HG03520 (cell line): ENCODE data around the gene RIMBP2.
"Not testable (repeated sequence)": the region's sequence is repeated elsewhere in the genome, so short reads cannot be mapped to it uniquely, and the experiment has no call there.

Experiments used
- ATAC-seq: cut with Tn5 transposase; IDR thresholded peaks from one replicate; pipeline ENCODE4 v1.9.1; 2021; ENCODE audit warnings: mild to moderate bottlenecking, moderate library complexity; ENCODE audit not compliant: unreplicated experiment

The RIMBP2 gene

DNA sequence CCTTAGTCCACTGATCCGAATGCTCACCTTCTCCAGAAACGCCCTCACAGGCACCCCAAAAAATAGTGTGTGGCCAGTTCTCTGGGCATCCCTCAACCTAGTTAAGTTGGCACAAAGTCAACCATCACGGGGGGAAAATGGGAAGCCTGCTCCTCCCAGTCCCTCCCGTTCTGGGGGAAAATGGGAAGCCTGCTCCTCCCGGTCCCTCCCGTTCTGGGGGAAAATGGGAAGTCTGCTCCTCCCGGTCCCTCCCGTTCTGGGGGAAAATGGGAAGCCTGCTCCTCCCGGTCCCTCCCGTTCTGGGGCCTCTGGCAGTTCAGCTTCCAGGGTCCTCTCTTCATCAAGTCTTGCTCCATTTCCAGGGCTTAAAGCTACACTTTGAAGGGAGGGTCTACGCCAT lies 106.1 kb downstream of the RIMBP2 start:
- no peak for ATAC-seq

DNA sequence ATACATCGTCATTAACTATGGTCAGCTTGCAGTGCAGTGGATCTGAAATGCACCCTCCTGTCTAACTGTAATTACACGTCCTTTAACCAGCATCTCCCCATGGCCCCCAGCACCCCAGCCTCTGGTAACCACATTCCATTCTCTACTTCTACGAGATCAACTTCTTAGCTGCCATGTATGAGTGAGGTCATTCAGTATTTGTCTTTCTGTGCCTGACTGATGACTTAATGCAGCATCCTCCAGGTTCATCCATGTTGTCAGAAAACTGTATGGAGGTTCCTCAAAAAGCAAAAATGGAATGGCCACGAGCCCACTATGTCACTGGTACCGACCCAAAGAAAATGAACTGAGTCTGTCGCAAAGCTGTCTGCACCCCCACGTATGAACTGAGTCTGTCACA lies 107.3 kb downstream of the RIMBP2 start:
- ATAC-seq = no peak

DNA sequence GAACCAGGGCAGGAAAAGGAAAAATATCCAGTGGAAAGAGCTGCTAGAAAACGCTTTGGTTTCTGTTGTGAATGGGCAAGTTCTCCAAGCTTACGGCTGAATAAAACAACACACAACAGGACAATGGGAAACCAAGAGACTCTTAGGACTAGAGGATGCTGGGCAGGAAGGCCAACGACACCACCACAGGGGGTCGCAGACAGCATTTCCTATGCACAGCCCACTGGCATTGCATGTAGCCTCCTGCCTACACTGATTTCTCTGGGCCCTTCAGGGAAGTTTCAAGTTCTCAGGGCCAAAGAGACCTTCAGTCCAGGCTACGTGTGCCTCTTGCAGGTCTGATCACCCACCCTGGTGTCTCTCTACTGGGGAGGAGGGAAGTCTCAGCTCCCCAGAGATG lies 108.0 kb downstream of the RIMBP2 start:
- no peak for ATAC-seq

DNA sequence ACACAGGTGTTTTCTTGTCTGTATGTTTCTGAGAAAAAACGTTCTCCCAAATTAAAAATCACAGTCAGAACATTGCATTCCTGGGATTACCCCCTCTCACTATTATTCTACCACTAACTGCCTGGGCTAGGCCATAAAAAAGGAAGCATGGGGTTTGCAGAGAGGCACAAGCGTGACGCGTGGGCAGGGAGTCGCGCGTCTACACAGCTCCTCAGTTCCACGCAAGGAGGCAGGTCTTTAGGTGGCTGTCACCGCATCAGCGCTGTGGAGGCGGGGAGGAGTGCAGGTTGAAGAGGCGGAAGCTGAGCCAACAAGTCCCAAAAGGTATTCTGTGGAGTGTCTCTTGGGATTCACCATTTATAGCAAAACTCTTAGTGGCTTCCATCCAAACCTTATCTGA lies 109.9 kb downstream of the RIMBP2 start:
- ATAC-seq = no peak

- ATAC-seq = no peak
Observed at GRCh38 chr12:130603396-130603965, 112.6 kb downstream of the RIMBP2 start.

- ATAC-seq = no peak
Observed at GRCh38 chr12:130602251-130602650, 113.8 kb downstream of the RIMBP2 start.

DNA sequence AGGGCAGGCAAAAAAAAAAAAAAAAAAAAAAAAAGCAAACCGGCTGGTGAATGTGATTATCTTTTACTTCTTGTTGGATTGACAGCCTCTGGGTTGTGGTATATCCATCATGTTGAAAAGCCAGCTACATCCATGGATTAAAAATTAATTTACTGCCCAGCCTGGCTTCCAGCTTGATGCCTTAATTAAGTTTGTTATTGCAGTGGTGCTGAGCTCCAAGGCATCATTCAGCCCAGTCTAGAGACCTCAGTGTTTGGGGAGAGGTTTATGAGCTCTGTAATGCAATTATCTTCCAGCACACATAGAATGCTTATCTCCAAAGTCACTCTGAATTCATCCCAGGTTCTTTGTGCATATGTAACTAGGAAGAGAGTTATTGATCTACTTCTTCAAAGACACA lies 114.8 kb downstream of the RIMBP2 start:
- no peak for ATAC-seq

- no peak for ATAC-seq
Observed at GRCh38 chr12:130596241-130596640, 119.9 kb downstream of the RIMBP2 start.

GRCh38 chr12:130595566-130595965 lies 120.5 kb downstream of the RIMBP2 start:
- no peak for ATAC-seq

DNA sequence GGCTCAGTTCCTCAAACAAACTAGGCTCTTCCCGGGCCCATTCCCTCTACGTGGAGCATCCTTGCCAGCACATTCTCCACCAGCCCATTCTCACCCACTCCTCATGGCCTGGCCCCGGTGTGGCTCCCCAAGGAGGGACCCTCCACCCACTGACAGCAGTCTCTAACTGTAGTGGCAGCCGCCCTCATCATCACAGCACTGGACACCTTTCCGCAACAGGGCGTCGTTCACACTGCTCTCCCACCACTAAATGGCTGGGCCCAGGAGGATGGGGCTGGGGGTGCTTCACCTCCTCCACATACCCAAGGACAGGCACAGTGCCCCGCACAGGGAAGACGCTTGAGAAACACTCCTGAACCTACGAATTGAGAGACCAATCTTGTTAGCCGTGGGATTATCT lies 123.0 kb downstream of the RIMBP2 start:
- ATAC-seq = no peak

DNA sequence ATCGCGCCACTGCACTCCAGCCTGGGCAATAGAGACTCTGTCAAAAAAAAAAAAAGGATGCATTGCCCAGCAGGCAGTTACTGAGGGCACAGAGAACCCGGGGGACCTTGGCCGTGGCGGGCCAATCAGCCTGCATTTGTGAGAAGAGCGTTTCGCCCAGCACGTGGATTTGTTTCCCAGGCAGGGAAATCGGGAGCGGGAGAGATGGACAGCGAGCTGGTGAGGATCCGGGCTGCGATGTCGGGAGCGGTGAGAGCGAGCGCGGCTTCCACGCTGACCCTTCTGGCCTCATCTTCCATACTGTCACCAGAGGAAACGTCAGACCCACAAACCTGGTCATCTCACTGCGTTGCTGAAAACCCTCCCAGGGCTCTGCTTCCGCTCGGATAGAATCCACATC lies 123.5 kb downstream of the RIMBP2 start:
- no peak for ATAC-seq

DNA sequence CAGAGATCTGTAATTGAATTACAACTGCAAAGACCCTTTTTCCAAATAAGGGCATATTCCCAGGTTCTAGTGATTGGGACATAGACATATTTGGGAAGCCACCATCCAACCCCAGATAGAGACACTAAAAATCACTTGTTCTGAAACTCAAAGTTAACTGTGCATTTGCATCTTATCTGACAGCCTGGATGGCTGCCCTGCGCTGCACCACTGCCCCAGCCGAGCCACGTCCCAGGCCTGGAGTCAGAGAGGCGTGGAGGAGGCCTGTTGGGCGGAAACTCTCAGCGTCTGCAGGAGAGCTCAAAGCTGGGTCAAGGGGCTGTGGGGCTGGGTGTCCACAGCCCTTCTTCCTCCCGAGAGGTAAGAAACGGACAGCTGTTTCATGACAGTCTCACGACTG lies 124.4 kb downstream of the RIMBP2 start:
- no peak for ATAC-seq

GRCh38 chr12:130590685-130591084 lies 125.4 kb downstream of the RIMBP2 start:
- no peak for ATAC-seq

- no peak for ATAC-seq
Observed at GRCh38 chr12:130589540-130590317, 126.4 kb downstream of the RIMBP2 start.

DNA sequence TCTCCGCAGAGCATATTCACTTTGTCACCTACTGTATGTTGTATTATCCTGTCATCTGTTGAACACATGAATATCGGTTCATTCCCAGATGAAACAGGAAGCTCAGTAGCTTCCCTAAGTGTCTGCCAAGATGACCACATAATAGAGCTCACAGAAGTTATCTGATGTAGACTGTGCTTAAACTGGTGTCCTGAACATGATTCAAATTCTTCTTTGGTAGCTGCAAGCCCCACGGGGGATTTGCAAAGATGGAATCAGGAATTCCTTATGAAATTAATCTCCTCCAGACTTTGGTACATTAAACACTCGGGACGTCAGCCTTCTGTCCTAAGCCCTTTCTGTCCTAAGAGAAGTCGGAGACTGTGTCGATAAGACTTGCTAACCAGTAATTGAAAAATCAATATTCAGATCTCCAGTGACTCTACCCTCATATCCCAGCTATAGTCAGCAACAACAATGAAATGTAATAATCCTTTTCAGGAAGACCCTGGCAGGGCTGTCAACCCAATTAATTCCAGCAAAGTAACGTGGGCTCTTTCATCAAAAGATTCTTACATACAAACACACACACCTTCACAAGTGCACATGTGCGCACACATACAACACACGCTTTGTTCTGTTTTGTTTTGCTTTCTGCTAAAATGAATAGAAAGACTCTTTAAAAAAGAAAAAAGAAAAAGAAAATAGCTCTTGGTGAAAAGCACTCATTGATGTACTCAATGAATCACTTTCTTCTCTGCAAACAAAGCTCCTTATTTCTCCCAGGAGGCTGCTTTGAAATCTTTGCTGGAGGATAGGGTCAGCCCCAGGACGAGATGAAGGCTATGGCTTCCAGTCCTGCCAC lies 127.2 kb downstream of the RIMBP2 start:
- ATAC-seq = no peak

DNA sequence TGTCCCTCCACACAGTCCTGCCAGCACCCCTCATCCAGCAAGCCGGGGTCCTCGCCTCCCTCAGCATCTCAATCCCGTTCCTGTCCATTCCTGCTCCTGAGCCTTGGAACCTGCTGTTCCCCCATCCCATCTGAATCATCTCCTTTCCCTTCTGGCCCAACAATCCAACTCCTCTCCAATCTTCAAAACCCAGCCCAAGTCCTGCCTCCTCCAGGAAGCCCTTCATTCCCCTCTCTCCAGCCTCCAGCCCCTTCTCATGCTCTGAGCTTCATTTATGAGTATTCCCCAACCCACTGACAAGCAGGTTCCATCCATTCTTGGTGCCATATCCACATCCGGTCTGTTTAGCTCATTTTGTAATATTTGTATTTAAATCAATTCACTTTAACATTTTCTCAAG lies 128.1 kb downstream of the RIMBP2 start:
- no peak for ATAC-seq

DNA sequence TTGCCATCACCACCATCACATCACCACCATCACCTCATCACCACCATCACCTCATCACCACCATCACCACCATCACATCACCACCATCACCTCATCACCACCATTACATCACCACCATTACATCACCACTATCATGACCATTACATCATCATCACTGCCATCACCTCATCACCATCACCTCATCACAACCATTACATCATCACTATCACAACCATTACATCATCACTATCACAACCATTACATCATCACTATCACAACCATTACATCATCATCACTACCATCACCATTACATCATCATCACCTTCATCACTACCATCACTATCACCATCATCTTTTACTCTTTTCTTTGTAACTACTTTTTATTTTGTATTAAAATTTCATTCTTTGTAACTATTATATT lies 131.6 kb downstream of the RIMBP2 start:
- not testable (repeated sequence) for ATAC-seq

GRCh38 chr12:130583800-130584199 lies 132.3 kb downstream of the RIMBP2 start:
- ATAC-seq = no peak

DNA sequence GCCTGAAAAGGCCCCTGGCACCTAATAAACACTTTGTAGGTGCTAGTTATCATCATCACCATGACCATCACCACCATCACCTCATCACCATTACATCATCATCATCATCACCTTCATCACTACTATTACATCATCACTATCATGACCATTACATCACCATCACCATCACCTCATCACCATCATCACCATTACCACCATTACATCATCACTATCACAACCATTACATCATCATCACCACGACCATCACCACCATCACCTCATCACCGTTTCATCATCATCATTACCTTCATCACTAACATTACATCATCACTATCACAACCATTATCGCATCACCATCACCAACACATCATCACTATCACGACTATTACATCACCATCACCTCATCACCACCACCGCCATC lies 132.8 kb downstream of the RIMBP2 start:
- ATAC-seq = no peak

- no peak for ATAC-seq
Observed at GRCh38 chr12:130582286-130582685, 133.8 kb downstream of the RIMBP2 start.

DNA sequence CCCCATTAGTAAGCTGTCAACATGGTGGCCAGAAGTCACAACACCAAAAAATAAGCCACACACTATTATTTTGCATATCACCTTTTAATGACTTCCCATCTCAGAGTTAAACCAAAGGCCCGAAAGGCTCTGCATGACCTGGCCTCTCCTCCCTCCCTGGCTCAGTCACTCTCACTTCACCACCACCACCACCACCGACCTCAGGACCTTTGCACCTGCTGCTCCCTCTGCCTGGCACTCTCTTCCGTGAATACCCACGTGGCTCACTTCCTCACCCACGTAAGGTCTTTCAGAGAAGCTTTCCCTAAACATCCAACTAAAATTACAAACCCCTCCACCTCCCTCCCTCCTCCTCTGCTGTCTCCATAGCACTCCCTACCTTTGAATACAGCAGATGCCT lies 134.3 kb downstream of the RIMBP2 start:
- ATAC-seq = no peak

DNA sequence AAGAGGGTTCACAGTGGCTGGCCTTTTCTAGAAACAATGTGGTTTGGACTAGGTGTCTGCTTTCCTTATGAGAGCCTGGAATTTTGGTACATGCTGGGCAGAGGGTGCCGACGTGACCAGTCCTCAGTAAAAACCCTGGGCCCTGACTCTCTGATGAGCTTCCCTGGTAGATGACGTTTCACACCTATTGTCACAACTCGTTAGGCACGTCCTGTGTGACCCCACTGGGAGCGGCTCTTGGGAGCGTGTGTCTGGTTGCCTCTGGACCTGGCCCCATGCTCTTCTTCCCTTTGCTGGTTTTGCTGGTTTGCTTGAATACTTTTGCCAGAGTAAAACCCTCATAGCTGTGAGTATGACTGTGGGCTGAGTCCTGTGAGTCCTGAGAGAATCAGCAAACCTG lies 136.9 kb downstream of the RIMBP2 start:
- no peak for ATAC-seq
